GM18858 (cell line): ENCODE data around the gene NPVF.
A peak's percentile ranks its signal among the peaks of the same experiment; 100 is the strongest.

ENCODE experiments used
- ATAC-seq: cut with Tn5 transposase; IDR thresholded peaks from one replicate; pipeline ENCODE4 v1.9.1; 2021; ENCODE audit not compliant: unreplicated experiment

NPVF gene, protein sequence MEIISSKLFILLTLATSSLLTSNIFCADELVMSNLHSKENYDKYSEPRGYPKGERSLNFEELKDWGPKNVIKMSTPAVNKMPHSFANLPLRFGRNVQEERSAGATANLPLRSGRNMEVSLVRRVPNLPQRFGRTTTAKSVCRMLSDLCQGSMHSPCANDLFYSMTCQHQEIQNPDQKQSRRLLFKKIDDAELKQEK

DNA sequence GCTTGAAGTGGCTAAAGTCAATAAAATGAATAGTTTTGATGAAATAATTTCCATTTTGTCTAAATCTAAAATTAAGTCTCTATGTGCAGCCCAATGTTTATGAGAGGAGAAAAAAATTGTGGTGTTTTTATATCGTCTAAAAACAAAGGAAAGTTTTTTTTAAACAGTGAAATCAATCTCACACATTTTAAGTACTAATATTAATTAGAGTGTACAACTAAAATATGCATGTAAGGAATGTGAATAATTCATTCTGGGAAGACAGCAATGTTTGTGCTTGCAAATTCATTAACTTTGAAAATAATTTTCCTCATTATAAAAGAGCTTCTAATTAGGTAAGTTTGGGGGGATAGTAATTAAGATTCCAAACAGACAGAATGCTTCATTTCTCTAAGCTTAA lies at the start of gene NPVF:
Gene NPVF (minus strand): TSS at position 101 of the 400 bp plus-strand sequence. CDS start 47 bp downstream, at position 54.
- no peak for ATAC-seq

DNA sequence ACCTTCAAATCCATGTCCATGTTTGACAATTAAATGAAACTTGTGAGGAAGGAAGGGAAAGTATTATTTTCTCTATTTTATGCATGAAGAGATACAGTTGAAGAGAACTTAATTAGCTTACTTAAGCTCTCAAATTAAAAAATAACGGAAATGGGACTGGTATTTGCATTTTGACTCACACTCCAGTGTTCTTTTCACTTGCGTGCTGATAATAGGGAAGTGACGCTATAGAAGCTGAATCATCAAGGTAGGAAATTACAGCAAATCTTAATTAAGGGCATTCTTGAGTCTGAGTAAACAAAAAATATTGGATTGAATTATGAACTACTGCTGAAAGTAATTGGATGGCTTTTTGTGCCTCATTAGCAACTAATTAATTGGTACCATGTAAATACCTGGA lies 44.0 kb upstream of the NPVF start:
- no peak for ATAC-seq

DNA sequence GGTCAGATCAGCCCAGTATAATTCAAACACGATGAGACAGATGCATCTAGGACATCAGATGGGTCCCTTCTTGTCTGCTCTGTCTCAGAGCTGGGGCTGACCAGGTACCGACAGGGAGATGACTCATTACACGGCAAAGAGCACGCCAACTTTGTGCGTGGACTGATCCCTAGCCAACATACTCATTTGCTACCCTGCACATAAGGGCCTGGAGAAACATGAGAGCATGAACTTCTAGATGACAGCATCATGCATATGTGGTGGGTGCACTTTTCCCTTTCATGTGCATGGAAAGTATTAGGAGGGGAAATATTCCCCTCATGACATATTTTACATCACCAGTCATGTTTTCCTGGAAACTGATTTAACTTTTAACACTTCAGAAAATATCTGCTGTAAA lies 35.1 kb upstream of the NPVF start:
- ATAC-seq = no peak

DNA sequence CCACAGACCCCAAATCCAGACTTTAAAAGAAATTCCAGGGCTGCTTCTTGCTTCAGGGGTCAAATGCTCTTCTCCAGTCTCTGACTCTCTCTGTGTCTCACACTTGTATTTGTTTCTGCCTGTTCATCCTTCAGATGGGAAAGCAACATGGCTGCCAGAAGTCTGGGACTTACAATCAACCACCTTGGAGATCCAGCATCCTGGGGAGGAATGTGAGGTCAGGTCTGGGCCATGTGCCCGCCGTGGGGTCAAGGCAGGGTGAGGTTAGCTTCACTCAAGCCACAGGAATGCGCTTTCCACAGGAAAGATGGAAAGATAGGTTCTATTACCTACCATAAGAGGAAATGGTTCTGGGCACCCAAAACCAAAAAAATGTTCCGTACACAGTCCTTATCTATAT lies 34.3 kb upstream of the NPVF start:
- no peak for ATAC-seq

DNA sequence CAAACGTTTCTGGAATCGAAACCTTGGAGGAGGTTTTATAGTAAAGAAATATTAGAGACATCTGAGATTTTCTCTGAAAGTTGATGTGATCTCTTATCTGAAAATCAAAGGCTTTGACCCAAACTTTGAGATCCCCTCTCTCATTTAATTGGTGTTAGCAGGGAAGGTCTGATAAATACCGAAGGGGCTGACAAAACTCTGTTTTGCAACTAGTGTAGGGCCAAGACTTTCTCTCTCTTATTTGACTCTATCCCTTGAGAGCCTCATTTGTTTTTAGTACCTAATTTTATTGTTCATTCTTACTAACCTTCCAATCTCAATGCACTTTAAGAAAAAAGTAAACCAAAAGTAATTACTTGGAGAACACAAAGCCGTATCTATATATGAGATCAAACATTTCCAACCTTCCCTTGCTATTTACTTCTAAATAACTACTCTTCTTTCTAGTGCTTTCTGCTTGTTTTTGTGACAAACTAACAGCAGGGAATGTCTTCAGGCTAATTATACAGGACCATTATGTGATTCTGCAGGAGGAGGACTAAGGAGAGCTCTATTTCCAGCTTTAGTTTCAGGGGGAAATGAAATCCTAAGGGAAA lies 33.4 kb upstream of the NPVF start:
- no peak for ATAC-seq

DNA sequence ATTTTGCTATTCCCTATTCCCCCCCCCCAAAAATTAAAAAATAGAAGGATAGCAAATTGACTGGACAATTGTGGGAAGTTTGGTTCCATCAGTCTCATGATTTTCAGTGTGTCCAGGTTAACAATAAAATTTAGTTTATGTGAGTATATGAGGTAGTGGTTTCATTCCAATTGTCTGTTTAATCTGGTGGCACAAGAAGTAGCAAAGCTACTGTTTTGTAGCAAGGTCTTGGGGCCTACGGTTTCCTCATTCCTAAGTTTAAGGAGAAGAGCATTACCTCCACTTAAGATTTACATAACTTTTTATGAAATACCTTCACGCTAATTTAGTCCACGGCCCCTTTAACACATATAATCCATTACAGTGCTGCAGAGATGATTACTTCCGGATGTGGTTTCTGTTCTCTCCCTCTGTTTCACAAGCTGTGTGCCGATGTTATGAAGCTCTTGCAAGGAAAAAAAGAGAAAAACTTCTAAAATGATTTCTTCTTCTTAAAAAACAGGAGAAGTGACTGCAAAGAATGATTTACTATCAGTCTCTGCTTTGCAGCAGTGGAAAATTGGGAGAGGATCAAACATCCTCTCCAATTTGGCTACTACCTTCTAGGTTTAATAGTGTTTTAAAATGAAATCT lies 32.7 kb upstream of the NPVF start:
- peak; percentile 66 for ATAC-seq

DNA sequence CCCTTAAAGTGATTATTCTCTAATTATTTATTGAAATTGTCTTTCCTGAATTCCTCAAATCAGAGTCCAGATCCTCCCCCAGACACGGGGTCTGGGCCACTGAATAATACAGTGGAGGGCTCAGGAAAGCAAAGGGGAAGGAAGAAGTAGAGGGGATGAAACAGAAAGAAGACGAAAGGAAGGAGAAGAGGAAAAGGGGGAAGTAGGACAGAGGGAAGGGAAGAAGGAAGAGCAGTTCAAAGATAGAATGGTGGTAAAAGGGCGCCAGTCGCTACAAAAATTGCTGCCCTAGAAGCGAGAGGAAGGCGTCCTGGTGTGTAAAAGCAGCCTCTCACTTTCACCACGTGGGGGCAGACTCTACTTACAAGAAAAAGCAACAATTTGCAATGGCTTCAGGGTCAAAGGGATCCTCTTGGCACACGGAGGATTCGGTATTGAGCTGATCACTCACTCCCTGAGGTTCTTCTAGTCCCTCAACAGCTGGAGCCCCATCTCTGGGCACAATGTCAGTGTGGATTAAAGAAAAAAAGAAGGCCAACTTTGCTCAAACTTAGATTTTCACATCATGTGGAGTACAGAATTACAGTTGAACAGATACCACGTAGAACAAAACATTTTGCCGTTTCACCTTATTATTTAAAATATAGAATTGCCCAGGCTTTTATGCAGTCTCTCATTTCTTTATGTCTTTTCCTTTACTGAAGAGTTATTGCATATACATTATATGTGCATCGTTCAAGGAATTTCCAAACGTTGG lies 31.4 kb upstream of the NPVF start:
- no peak for ATAC-seq

DNA sequence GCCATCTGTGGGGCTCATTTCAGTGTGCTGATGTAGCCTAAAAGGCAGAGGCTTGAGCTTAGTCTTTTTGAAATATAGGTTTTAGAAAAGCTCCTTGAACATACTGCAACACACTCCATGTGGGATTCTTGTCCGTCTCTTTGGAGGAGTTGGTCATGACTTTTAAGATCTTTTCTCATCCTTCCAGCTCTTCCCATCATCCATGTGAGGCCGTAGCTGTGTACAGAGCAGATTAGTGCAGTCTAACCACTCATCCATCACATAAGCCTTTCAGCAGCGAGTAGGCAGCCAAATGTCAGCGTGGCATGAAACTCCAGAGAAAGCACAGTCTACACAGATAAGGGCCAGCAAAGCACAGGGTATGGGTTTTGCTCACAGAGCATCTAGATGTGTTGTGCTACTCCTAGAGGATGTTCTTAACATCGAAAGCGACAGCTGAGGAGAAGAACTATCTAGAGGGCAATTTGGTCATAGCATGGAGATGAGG lies 28.1 kb upstream of the NPVF start:
- ATAC-seq = no peak

DNA sequence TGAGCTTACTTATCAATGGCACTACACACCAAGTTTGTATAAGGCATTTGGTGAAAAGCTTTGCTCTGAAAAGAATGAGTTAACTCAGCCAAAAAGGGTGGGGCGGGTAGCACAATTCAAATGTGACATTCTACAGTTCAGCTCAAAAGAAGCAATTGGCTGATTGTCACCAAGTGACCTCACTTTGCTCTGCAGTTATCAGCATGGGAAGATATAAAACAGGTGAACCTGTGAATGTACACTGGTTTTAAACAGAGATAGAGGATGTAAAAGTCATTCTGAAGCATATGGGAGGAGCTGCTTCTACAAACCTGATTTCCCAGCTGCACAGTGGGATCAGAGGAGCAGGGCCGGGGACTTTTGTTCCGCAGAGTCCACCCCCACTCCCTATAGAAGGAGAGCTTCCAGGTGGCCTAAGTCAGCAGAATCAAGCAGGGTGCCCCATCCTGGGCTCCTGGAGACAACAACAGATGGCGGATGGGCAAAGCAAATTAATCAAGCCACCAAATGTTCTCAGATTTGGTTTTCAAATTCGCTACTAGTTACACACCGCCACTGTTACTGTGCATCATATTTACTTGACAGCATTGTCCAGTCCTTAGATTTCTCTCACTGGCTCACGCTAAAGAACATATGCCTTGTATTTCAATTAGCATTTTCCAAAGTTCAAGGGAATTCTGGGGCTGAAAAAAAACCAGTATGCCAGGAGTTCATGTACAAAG lies 27.5 kb upstream of the NPVF start:
- ATAC-seq = no peak

DNA sequence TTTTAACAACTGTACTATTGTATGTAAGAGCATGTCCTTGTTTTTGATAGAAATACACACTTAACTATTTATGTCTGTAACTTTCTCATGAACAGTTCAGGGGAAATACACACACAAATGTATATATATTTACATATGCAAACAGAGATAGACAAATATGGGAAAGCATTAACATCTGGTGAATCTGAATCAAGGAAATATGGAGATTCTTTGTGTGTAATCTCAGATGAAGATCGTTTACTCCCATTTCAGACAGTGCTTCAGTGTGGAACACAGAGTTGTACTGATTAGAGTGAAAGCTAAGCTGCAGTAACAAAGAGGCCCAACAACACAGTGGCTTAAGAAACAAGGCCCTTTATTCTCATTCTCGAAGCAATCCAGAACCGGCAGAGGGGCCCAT lies 26.3 kb upstream of the NPVF start:
- no peak for ATAC-seq

DNA sequence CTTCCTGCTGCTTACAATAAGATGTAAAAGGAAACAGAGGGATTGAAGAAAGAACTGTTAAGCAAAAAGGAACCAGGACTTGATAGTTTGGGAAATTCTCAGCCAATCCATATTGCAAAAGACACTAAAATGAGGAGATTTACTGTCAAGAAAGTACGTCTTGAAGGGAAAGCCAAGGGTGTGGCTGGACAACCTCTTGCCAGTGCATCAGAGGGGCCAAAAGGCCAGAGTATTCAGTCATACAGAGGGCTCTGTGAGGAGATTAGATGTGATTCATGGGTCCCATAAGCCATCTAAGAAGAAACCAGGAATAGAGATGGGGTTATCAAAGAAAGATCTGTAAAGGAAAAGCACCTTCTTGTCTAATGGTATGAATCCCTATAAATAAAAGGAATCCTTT lies 25.4 kb upstream of the NPVF start:
- no peak for ATAC-seq

DNA sequence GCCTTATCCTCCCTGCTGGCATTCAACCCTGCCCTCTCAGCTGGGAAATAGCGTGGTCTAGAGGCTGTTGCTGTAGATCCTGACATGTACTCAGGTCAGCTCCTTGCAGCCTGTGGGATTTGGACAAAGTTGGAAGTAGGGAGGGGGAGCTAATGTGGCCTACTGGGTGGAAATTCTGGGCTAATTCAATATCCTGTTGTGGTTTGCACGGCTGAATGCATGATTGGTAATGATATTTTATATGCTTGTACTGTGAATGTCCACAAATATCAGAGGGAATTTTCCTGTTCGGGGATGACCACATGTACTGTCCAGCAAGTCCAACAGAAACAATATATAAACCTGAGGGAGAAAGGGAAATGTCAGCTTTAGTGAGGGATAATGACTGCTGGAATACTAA lies 22.1 kb upstream of the NPVF start:
- ATAC-seq = no peak

DNA sequence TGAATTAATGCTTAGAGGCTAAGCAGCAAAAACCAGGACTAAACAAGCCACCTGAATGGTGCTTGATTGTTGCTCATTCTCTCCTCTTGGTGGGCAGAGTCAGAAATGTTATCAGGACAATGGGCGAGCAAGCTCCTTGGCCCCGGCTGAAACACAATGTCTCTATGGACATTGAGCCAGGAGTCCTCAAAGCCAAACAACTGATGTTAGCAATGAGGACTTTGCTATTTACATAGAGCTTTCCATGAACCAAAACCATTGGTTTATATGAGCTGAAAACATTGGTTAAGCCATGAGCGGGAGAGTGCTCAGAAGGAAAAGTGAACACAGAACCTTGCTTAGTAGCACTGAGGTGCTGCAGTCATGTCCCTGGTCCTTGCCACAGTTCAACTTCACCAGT lies 21.5 kb upstream of the NPVF start:
- ATAC-seq = no peak

DNA sequence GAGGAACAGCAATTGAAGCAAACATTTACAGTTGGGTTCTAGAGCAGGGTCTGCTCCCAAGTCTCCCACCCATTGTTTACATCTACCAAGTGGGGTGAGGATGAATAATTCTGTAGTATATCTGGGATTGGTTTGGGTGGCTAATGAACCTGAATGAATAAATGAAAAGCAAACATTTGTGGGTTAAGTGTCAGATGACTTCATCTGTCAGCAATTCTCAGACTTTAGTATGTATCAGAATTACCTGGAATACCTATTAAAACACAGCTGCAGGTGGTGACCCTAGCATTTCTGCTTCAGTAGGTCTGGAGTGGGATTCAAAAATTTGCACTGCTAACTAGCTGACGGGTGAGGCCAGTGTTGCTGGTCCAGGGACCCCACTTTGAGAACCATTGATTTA lies 18.0 kb upstream of the NPVF start:
- no peak for ATAC-seq

DNA sequence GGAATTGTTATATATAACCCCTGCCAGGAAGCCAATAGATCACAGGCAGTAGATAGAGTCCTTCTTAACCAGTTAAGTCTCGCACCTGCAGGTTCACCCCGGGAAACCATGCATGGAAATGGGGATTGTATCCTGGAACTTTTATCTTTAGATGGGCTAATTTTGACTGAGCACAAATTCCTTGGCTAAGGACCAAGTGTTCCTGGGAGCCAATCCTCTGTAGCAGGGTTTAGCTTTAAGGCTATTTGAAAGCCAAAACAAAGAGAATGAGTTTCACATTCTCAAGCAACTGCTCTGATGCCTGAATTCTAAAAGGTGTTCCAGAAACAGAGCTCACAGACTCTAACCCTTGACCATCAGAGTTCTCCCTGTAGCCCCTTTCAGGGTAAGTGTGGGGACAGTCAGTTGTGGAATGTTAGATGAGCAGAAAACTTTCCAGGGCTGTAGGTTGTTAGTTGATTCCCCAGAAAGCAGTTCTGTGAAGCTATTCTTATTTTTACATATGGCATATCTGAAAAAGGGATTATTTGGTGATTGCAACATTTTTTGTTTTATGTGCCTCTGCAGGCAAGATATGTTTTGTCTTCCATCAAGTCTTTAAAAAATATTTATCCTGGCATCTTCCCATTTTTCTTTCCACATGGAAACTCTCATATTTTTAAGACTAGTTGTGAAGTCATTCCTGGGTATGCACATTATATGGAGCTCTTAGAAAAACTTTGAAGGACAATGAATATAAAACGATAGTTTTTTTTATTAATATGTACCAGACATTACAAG lies 16.2 kb upstream of the NPVF start:
- no peak for ATAC-seq

DNA sequence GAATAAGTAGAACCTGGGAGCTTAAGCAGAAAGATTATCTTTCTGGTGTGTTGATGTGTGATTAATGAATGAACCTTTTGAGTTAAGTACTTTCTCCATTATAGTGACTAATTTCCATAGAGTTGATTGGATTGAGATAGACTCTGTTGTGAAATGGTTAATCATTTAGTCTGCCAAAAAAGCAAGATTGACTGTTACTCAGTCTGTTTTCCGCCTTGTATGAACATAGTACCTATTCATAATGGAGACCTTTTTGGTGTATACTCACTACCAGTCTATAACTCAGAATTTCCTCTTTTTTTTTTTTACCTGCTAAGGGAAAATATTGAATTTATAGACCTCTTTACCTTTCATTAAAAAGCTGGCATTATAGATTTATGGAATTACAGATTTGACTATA lies 14.4 kb upstream of the NPVF start:
- no peak for ATAC-seq

DNA sequence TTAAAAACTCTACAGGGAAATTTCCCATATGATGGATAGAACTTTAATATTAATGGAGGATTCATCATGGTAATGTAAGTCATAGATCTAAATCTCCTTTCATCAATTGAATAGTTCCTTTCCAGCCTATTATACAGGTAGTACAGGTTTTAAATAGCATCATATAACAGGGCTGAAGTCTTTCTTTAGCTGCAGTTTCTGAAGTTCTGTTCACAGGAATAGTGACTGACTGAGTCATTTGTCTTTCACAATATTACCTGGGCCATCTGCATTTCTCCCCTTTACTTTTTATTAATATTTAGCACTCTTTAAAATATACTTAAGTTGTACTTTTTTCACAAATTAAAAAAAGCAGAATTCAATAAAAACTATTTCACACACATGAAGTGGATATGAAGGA lies 12.6 kb upstream of the NPVF start:
- ATAC-seq = no peak

DNA sequence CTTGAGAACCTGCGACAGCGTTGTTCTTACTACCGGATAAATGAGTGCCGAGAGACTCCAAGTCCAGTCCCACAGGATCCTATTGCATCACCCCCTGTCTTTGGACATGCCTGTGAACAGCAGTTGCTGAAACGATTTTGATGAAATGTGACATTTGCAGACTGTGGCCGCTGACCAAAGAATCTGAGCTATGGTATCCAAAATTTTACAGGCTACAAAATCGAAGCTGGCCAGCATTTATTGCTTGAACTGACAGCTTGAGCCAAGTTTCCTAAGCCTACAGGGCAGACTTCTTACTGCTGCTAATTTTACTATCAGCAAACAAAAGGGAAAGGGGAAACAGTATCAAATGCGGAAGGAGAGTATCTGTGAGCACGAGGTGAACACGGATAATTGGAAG lies 12.1 kb upstream of the NPVF start:
- ATAC-seq = no peak

DNA sequence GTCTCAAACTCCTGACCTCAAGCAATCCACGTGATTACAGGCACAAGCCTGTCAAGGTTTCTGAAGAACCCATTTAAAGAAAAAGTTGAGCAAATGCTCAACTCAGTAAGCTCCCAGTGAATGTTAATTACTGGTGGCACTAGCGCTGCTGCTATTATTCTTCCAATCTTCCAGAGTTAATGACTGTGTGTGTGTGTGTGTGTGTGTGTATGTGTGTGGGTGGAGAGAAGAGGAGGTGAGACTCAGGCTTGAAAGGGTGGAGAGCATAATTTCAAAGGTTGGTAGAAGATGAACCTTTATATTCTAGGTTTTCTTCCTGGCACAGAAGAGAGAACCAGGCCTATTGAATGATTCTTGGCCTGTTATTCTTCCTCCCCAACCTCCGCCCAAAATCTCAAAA lies 11.6 kb upstream of the NPVF start:
- ATAC-seq = no peak

DNA sequence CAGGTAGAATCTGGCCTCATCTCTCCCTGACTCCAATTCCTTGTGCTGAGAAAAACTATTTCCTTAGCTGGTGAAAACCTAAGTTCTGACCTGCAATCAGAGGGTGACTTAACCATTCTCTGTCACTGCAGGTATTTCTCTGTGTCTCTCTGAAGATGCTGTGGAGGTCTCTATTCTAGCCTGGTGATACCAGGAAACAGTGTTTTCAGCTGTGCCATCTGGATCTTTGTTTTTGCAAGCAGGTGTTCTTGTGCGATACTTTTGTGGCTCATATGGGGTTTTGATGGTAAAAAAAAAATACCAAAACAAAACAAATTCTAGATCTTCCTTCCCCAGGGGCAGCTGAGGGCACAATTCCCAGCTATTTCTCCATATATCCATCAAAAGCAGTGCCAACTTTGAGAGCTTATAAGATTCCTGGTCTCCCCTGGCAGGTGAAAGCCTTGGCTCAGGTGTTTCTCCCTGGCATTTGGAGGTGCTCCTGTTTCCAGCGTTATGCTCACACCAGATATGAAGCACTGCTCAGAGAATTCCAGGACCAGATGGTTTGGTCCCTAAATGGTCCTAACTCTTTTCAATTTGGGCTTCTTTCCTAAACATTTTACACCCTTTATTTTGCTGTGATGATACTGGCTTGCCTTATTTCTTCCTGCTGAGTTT lies 9.9 kb upstream of the NPVF start:
- ATAC-seq = no peak
